Esophagus squamous epithelium (tissue), 4 donors: ENCODE results near the gene NAV2.

ENCODE experiments used
- POLR2A ChIP-seq, 4 donors: fragments of 450-650 bp; IDR thresholded peaks; one replicate each; pipeline ENCODE4 v1.6.1; 2017; ENCODE audit warnings: antibody characterized with exemption in 4 of 4, mild to moderate bottlenecking in 4 of 4, moderate library complexity in 3 of 4
- TF ChIP-seq, protein P1 (sequence below), 6 experiments: fragments of 450-650 bp in 4 of 6; fragments of 200-600 bp in 2 of 6; sonication (generic) in 2 of 6; IDR thresholded peaks; one replicate each; pipeline ENCODE4 v1.5.1; 2016 to 2019; ENCODE audit warnings: antibody characterized with exemption in 6 of 6, mild to moderate bottlenecking in 4 of 6, moderate library complexity in 4 of 6

DNA sequence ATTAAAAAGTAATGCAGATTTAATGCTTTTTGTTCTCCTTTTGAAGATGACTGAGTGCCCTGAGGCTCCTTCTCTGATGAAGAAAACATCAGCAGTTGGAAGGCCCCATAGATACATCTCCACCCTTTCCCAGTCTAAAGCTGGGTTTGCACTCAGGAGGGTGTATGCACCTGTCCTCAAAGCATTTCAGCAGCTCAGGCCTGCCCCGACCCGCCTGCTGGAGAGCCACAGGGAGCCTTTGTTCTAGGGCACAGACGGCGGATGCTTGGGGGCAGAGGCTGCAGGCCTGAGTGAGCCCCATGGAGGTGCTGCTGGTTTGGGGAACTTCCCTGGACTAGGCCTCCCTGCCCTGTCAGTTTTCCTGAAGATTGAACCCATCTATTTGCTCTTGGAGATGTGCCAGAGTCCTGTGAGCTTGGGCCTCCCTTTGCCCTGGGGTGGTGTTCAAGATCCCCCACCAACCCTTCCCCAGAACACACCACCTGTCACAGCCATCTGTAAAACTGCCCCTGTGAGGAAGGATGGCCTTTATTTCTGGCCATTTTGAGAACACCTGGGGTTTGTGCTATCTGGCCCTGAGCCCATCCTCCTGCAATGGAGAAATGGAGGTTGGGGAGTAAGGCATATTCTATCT lies 160.0 kb downstream of the NAV2 start:
- TF ChIP-seq, protein P1, sequence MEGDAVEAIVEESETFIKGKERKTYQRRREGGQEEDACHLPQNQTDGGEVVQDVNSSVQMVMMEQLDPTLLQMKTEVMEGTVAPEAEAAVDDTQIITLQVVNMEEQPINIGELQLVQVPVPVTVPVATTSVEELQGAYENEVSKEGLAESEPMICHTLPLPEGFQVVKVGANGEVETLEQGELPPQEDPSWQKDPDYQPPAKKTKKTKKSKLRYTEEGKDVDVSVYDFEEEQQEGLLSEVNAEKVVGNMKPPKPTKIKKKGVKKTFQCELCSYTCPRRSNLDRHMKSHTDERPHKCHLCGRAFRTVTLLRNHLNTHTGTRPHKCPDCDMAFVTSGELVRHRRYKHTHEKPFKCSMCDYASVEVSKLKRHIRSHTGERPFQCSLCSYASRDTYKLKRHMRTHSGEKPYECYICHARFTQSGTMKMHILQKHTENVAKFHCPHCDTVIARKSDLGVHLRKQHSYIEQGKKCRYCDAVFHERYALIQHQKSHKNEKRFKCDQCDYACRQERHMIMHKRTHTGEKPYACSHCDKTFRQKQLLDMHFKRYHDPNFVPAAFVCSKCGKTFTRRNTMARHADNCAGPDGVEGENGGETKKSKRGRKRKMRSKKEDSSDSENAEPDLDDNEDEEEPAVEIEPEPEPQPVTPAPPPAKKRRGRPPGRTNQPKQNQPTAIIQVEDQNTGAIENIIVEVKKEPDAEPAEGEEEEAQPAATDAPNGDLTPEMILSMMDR (IDR thresholded peaks at IDR 0.05), result no peak
- TF ChIP-seq POLR2A (IDR thresholded peaks at IDR 0.05), result no peak
